KMS-11 (cell line): Measurements from ENCODE around the gene API5.

Experiments
- H2AFZ ChIP-seq: fragments of 200-600 bp; sonication (generic); 2 replicates; pipeline ENCODE4 v1.6.1; 2016; ENCODE audit warnings: antibody characterized with exemption, mixed run types, low read depth
- H3K27ac ChIP-seq: fragments of 200-600 bp; sonication (generic); 2 replicates; pipeline ENCODE4 v1.6.1; 2016; ENCODE audit warnings: mild to moderate bottlenecking, mixed run types
- H3K27me3 ChIP-seq: fragments of 200-600 bp; sonication (generic); 2 replicates; pipeline ENCODE4 v1.6.1; 2017; ENCODE audit warnings: mild to moderate bottlenecking, low read depth, mixed run types, moderate library complexity; ENCODE audit not compliant: insufficient read depth
- H3K36me3 ChIP-seq: fragments of 200-600 bp; sonication (generic); 2 replicates; pipeline ENCODE4 v1.6.1; 2017; ENCODE audit warnings: mild to moderate bottlenecking, mixed run types; ENCODE audit not compliant: insufficient read depth
- H3K4me1 ChIP-seq: fragments of 200-600 bp; sonication (generic); 2 replicates; pipeline ENCODE4 v1.6.1; 2016; ENCODE audit warnings: mild to moderate bottlenecking, low read depth, mixed run types; ENCODE audit not compliant: poor library complexity, severe bottlenecking
- H3K4me2 ChIP-seq: fragments of 200-600 bp; sonication (generic); 2 replicates; pipeline ENCODE4 v1.7.0; 2016; ENCODE audit warnings: mild to moderate bottlenecking, mixed run types
- H3K4me3 ChIP-seq: fragments of 200-600 bp; sonication (generic); IDR thresholded peaks from 2 replicates; pipeline ENCODE4 v1.6.1; 2017; ENCODE audit warnings: low read depth, low read length, mixed read lengths; ENCODE audit not compliant: insufficient read depth
- H3K79me2 ChIP-seq: fragments of 200-600 bp; sonication (generic); 2 replicates; pipeline ENCODE4 v1.6.1; 2016; ENCODE audit warnings: low read depth, mixed run types; ENCODE audit not compliant: insufficient read depth
- H3K9ac ChIP-seq: fragments of 200-600 bp; sonication (generic); 2 replicates; pipeline ENCODE4 v1.6.1; 2016; ENCODE audit warnings: mild to moderate bottlenecking, mixed run types
- H4K20me1 ChIP-seq: fragments of 200-600 bp; sonication (generic); 2 replicates; pipeline ENCODE4 v1.6.1; 2016; ENCODE audit warnings: mild to moderate bottlenecking, mixed run types; ENCODE audit not compliant: insufficient read depth
- TF ChIP-seq, protein P1 (sequence below): fragments of 200-600 bp; sonication (generic); conservative IDR thresholded peaks from 2 replicates; pipeline ENCODE4 v1.6.1; 2017; ENCODE audit warnings: low read depth, mild to moderate bottlenecking, antibody characterized with exemption, low read length, moderate library complexity, mixed read lengths

Gene API5

GRCh38 chr11:43289368-43289767 is 22.4 kb upstream of the API5 start:
- H3K4me1 ChIP-seq: peaks cover 6% of the 10 kb centered on the region
- no peaks in the 10 kb centered on the region for H3K36me3 ChIP-seq
- no peak overlapping the region for H3K4me3 ChIP-seq
- H2AFZ ChIP-seq: no peak overlapping the region
- H3K27ac ChIP-seq: no peak overlapping the region
- H4K20me1 ChIP-seq: no peaks in the 10 kb centered on the region
- no peak overlapping the region for H3K9ac ChIP-seq
- TF ChIP-seq, protein P1, sequence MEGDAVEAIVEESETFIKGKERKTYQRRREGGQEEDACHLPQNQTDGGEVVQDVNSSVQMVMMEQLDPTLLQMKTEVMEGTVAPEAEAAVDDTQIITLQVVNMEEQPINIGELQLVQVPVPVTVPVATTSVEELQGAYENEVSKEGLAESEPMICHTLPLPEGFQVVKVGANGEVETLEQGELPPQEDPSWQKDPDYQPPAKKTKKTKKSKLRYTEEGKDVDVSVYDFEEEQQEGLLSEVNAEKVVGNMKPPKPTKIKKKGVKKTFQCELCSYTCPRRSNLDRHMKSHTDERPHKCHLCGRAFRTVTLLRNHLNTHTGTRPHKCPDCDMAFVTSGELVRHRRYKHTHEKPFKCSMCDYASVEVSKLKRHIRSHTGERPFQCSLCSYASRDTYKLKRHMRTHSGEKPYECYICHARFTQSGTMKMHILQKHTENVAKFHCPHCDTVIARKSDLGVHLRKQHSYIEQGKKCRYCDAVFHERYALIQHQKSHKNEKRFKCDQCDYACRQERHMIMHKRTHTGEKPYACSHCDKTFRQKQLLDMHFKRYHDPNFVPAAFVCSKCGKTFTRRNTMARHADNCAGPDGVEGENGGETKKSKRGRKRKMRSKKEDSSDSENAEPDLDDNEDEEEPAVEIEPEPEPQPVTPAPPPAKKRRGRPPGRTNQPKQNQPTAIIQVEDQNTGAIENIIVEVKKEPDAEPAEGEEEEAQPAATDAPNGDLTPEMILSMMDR: no peak
- no peak overlapping the region for H3K4me2 ChIP-seq
- H3K27me3 ChIP-seq: no peaks in the 10 kb centered on the region
- no peaks in the 10 kb centered on the region for H3K79me2 ChIP-seq

- no peak overlapping the region for H3K27ac ChIP-seq
- no peaks in the 10 kb centered on the region for H3K27me3 ChIP-seq
- H2AFZ ChIP-seq: no peak overlapping the region
- H3K79me2 ChIP-seq: no peaks in the 10 kb centered on the region
- no peak overlapping the region for H3K4me3 ChIP-seq
- no peaks in the 10 kb centered on the region for H3K4me1 ChIP-seq
- no peaks in the 10 kb centered on the region for H3K36me3 ChIP-seq
- no peak overlapping the region for H3K4me2 ChIP-seq
- H4K20me1 ChIP-seq: no peaks in the 10 kb centered on the region
- TF ChIP-seq, protein P1: no peak
- no peak overlapping the region for H3K9ac ChIP-seq
These were observed 13.4 kb upstream of the API5 start for GRCh38 chr11:43298397-43298796.

GRCh38 chr11:43315966-43316365 is 4.2 kb downstream of the API5 start:
- H3K4me2 ChIP-seq: peak overlapping the region; percentile 100
- no peak overlapping the region for H3K4me3 ChIP-seq
- H3K79me2 ChIP-seq: peaks cover 83% of the 10 kb centered on the region
- H4K20me1 ChIP-seq: peaks cover 13% of the 10 kb centered on the region
- peaks cover 4% of the 10 kb centered on the region; the same call in 1 of the 2 replicates for H3K36me3 ChIP-seq
- peak overlapping the region; percentile 51; the same call in 1 of the 2 replicates for H3K27ac ChIP-seq
- H3K27me3 ChIP-seq: no peaks in the 10 kb centered on the region
- H3K9ac ChIP-seq: no peak overlapping the region; the same call in 1 of the 2 replicates
- H2AFZ ChIP-seq: no peak overlapping the region
- H3K4me1 ChIP-seq: peaks cover 63% of the 10 kb centered on the region
- TF ChIP-seq, protein P1: no peak

- peaks cover 4% of the 10 kb centered on the region; the same call in 1 of the 2 replicates for H3K36me3 ChIP-seq
- peaks cover 13% of the 10 kb centered on the region for H4K20me1 ChIP-seq
- peak overlapping the region; percentile 51; the same call in 1 of the 2 replicates for H3K27ac ChIP-seq
- peak overlapping the region; percentile 100 for H3K4me2 ChIP-seq
- no peak overlapping the region for H3K9ac ChIP-seq
- H2AFZ ChIP-seq: no peak overlapping the region
- peaks cover 83% of the 10 kb centered on the region for H3K79me2 ChIP-seq
- H3K27me3 ChIP-seq: no peaks in the 10 kb centered on the region
- no peak overlapping the region for H3K4me3 ChIP-seq
- TF ChIP-seq, protein P1: no peak
- peaks cover 63% of the 10 kb centered on the region for H3K4me1 ChIP-seq
These were observed 4.7 kb downstream of the API5 start for GRCh38 chr11:43316451-43316850.
